Daoy (cell line): ENCODE data around the gene MAEA. TPM values are rescaled to one million over a fixed set of nuclear protein-coding genes. Genes with fewer than 3 reads are reported as not detected.
A peak's percentile ranks its signal among the peaks of the same experiment; 100 is the strongest.
"Not testable (repeated sequence)": the region's sequence is repeated elsewhere in the genome, so short reads cannot be mapped to it uniquely, and the experiment has no call there.

Source experiments
- DNase-seq: peaks from one replicate; pipeline ENCODE4 v3.0.0-alpha.2; 2015; ENCODE audit warnings: low read depth
- total RNA-seq: library from RNA; depleted of rRNA; stranded (reverse); fragments of >200 nt; shearing (Covaris generic); gene quantifications from 2 replicates; pipeline ENCODE4 v1.2.3, GENCODE V29; 2014

The MAEA gene
- total RNA-seq, 1 experiment from 2014 or later: 68.7 TPM

DNA sequence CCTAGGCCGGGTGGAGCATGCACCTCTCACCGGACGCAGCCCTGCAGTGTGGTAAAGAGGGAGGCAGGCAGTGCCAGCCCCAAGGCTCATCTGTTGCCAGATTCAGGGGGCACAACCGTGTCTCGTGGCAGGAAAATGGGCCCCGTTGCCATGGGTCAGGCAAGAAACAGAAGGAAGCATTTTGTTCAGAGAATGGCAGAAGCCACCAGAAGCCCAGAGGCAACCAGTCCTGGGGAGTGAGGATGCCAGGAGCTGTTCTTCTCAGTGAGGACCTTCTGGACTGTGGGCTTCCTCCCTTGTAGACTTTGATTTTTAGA lies 44.8 kb downstream of the MAEA start:
- no peak for DNase-seq

DNA sequence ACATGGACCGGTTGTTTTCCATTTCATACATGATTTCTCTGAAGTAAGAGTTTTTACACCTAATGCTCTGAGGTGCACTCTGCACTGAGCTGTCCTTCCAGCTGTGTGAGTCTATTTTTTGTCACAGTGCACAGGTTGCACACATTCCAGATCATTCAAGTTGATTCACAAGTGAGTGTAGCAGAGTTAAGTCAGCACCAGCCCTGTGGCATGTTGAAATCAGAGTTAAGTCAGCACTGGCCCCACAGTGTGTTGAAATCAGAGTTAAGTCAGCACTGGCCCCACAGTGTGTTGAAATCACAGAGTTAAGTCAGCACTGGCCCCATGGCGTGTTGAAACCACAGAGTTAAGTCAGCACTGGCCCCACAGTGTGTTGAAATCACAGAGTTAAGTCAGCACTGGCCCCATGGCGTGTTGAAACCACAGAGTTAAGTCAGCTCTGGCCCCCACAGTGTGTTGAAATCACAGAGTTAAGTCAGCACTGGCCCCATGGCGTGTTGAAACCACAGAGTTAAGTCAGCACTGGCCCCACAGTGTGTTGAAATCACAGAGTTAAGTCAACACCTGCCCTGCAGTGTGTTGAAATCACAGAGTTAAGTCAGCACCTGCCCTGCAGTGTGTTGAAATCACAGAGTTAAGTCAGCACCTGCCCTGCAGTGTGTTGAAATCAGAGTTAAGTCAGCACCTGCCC lies 45.6 kb downstream of the MAEA start:
- not testable (repeated sequence) for DNase-seq

DNA sequence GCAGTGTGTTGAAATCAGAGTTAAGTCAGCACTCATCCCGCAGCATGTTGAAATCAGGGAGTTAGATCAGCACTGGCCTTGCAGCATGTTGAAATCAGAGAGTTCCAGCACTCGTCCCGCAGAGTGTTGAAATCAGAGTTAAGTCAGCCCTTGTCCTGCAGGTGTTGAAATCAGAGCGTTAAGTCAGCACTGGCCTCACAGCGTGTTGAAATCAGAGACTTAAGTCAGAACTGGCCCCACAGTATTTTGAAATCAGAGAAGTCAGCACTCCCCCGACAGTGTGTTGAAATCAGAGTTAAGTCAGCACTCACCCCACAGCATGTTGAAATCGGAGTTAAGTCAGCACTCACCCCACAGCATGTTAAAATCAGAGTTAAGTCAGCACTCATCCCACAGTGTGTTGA lies 46.4 kb downstream of the MAEA start:
- no peak for DNase-seq

DNA sequence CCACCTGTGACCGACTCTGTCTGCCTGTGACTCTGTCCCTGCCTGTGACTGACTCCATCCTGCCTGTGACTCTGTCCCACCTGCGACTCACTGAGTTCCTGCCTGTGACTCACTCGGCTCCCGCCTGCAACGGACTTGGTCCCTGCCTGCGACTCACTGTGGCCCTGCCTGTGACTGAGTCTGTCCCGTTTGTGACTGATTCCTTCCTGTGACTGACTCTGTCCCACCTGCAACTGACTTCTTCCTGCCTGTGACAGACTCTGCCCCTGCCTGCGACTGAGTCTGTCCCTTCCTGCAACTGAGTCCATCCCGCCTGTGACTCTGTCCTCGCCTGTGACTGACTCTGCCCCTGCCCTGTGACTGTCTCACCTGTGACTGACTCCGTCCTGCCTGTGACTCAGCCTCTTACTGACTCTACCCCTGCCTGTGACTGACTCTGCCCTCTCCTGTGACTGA lies 47.7 kb downstream of the MAEA start:
- no peak for DNase-seq

DNA sequence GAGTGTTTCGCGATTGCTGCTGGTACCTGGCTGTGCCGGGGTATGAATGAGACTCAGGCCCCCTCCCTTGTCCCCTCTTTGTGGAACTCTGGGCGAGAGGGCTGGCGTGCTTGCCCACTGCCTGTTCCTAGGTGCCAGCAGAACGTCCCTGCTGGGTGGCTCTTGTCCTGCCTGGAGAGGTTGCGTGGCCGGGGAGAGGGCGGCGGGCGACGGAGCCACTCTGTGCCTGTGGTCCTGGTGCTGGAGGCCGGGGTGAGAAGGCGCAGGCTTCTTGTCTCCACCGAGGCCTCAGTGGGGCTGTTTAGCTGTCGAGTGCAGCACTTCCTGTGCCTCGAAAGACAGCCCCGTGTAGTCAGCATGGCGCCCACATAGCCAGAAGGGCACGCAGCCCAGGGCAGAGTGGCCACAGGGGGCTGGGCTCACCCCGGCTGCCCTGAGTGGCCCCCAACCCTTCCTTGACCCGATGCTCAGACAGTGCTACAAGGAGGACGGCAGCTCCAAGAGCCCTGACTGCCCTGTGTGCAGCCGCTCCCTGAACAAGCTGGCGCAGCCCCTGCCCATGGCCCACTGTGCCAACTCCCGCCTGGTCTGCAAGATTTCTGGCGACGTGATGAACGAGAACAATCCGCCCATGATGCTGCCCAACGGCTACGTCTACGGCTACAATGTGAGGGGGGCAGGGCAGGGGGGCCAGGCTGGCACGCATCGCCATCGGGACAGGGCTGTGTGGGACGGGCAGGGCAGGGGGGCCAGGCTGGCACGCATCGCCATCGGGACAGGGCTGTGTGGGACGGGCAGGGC lies 48.5 kb downstream of the MAEA start:
- no peak for DNase-seq

DNA sequence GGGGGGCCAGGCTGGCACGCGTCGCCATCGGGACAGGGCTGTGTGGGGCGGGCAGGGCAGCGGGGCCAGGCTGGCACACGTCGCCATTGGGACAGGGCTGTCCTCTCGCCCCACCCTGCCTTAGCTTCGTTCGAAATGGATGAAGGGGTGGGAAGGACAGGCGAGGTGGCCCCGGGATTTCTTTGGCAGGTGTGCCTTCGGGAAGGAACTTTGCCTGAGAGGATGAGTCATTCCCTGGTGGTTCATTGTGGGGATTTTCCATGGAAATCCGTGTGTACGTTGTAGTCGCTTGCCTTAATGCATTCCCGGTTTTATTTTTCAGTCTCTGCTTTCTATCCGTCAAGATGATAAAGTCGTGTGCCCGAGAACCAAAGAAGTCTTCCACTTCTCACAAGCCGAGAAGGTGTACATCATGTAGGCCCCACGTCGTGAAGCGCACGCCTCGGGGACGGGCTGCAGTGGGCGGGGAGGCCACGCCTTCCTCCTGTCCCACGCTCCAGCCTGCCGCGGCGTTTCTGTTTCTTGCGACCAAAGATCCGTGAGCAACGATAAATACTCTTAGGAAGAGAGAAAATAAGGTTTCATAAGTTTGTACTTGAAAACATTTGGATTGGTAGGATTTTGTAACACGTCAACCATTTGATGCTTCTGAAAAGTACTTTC lies 49.2 kb downstream of the MAEA start:
- DNase-seq: no peak

DNA sequence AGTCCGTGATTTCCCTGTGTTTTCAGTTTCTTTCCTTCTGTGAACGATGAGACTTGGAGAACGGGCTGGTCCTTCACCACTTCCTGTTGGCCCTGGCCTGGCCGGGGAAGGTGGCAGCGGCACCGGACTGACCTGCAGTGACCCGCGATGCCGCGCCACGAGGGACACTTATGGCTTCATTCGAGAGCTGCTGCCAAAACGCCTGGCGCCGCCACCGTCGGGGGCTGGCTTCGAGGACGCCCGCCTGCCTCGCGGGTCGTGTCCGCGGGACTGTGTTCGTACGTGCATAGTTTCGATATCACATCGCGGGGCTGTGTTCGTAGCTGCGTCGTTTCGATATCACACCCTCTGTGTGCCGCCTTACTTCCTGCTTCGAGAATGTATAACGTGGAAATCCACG lies 49.8 kb downstream of the MAEA start:
- DNase-seq: no peak

DNA sequence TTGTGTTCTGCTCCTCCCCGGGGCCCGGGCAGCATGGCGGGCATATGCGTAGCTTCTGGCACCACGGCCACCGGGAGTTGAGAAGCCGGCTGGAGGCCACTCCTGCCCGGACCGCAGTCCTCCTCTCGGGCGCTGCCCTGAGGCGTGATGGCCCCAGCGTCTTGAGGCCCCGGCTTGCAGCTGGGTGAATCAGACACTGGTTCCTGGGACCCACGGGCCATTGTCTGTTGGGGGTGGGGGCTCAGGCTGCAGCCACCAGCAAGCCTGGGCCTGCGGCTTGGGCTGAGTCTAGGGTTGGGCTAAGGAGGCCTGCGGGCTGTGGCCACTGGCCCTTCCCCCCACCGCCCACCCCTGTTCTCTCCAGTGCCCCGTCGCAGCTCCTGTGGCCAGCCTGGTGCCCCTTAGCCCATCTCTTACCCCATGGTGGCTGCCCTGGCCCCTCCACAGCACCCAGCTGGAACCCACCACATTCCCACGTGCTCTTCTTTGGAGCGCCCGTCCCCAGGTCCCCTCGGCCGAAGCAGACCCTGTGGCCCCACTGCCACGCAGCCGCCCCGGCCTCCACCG lies 50.6 kb downstream of the MAEA start:
- no peak for DNase-seq

DNA sequence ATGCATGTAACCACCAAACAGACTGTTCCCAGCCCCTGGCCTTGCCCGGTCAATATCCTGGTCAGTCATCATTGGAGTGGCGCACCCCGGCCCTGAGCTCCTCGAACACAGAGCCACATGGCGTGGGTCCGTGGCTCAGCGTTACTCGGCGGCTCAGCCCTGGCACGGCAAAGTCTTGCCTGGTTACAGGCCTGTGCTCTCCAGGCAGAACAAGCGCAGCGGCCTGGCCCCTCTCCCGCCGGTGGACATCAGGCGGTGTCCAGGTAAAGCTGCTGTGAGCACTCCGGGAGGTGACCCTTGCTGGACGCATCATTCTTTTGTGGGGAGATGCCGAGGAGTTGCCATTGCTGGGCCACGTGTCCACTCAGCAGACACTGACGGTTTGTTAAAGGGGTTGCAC lies 51.2 kb downstream of the MAEA start:
- no peak for DNase-seq

DNA sequence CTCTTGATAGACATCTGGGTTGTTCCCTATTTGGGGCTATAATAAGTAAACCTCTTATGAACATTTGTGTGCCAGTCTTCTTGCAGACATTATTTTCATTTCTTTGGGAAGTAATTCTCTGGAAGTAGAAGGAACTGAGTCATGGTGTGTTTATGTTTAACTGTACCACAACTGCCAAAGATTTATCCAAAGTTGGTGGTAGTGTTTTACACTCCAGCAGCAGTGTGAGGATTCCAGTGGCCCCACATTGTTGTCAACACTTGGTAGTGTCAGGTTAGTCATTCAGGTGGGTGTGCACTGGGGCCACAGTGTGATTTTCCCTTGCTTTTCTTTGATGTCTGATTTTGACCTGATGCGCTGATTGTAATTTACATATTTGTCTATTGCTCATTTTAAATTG lies 52.3 kb downstream of the MAEA start:
- DNase-seq: no peak

DNA sequence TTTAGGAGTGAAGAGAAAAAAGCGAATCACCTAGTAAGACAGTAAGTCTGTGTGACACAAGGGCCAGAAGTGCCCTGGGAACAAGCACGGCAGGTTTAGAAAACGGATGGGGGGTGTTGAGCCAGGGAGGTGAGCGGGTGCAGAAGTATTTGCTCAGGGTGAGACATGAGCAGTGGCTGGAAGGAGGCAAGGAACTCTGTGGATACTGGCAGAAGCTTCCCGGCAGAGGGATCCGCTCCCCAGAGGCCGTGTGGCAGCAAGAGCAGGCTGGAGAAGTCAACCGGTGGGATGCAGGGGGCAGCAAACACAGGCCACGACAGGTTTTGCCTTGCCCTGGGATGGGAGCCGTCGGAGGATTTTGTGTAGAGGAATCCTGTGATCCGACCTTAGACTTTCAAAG lies 55.0 kb downstream of the MAEA start:
- no peak for DNase-seq

DNA sequence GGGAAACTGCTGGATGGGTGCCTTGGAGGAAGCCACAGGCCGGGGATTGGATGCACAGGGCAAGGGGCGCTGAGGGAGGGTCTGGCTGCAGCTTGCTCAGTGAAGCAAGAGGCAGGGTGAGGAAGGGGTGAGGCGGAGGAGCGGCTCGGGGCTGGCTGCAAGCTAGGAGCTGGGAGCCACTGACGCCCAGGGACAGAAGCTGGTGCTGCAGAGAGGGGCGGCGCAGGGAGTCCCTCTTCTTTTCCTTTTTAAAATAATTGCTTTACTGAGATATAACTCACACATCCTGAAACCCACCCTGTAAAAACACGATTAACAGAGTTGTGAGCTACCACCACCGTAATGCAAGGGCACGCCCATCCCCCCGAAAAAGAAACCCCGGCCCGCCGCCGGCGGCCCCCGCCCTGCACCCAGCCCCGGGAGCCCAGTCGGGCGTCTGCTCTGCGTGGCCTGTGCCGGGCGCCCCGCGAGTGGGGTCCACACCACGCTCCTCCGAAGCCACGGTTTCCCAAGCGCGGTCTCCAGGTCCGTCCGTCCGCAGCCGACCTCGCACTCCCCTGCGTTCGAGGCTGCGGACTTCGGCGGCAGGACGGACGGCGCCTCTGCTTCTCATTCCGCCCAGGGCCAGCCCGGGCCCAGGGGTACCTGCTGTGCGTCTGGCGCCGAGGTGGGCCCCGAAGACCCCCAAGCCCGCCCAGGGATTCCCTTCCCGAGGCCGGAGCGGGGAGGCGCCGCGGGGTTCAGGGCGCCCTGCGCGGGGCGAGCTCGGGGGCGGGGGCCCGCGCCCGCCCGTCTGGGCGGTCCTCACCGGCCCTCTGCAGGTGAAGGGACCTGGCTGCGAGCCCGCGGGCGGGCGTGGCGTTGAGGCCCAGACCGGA lies 56.5 kb downstream of the MAEA start:
- DNase-seq: peak; percentile 59

DNA sequence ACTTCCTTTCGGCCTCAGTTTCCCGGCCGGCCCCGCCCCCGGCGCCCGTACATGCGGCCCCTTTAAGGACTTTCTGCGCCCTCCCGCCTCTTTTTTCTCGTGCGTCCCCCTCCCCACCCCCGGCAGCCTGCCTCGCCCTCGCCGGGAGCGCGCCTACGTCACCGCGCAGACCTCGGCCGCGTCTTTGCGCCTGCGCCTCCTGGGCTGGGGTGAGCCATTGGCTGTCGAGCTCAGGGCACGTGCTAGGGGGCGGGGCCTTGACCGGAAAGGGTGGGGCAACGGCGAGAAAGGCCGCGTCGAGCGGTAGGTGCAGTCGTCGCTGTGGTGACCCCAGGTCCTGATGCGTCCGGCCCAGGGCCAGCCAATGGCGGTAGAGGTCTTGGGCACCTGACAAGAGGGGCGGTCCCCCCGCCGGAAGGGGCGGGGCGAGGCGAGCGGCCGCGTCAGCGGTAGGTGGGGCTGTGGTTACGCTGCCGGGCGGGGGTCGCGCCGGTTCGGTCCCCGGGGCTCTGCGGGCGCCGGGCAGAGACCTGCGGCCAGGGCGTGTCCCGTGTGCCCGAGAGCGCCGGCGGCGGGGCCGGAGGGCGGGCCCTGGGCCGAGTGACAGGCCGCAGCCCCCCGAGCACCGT lies 57.2 kb downstream of the MAEA start, which contains the start of gene UVSSA:
TSS of gene UVSSA (plus strand) at position 428 of the 629 bp plus-strand sequence. CDS start 884 bp downstream, outside the sequence.
- peak; percentile 100 for DNase-seq

DNA sequence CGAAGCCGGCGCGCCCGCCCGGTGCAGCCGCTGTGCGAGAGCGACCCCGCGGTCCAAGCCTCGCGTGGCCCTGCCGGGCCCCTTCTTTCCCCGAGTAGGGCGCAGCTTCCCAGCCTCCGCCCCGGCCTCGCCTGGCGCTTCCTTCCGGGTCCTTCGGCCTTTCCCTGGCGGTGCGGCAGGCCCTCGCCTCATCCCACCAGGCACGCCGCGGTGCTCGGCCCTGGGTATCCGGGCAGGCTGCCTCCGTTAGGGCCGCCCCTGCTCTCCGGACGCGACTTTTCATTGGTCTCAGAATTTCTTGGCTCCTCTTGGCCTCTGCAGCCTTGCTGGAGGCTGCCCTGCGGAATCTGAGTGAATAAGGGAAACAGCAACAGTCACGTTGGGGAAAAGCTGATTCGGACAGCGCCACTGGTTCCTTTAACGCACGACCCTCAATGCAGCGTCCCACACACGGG lies 57.7 kb downstream of the MAEA start:
- DNase-seq: peak; percentile 80

DNA sequence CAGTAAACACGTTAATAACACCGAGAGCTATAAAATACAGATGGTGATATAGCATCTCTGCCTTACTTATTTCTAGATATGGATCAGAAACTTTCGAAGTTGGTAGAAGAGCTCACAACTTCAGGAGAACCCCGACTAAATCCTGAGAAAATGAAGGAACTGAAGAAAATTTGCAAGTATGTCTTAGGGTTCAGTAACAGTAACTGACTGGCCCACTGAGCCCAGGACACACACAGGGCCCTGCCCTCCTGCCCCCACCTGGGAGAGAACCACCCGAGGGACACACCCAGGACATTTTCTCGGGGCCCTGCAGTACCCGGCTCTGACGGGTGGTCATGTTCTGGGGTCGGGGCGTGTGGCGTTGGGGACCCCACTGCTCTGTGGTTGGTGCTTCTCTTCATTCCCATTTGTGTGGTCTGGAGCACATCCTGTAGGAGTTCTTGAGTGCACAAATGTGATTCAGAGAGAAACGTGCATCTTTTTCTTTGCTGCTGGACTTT lies 58.4 kb downstream of the MAEA start:
- no peak for DNase-seq

DNA sequence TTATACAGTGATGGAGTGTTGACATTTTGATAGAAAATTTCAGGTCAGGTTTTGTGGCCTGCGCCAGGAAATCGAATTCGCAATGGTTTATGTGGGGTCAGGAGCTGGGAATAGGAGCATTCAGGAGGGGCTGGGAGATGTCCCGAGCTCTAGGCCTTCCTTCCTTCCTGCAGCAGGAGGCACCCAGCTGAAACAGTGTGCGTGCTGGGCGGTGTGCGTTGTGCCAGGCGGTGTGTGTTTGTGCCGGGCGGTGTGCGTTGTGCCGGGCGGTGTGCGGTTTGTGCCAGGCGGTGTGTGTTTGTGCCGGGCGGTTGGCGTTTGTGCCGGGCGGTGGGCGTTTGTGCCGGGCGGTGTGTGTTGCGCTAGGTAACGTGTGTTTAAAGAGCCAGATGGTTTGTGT lies 59.1 kb downstream of the MAEA start:
- DNase-seq: no peak

DNA sequence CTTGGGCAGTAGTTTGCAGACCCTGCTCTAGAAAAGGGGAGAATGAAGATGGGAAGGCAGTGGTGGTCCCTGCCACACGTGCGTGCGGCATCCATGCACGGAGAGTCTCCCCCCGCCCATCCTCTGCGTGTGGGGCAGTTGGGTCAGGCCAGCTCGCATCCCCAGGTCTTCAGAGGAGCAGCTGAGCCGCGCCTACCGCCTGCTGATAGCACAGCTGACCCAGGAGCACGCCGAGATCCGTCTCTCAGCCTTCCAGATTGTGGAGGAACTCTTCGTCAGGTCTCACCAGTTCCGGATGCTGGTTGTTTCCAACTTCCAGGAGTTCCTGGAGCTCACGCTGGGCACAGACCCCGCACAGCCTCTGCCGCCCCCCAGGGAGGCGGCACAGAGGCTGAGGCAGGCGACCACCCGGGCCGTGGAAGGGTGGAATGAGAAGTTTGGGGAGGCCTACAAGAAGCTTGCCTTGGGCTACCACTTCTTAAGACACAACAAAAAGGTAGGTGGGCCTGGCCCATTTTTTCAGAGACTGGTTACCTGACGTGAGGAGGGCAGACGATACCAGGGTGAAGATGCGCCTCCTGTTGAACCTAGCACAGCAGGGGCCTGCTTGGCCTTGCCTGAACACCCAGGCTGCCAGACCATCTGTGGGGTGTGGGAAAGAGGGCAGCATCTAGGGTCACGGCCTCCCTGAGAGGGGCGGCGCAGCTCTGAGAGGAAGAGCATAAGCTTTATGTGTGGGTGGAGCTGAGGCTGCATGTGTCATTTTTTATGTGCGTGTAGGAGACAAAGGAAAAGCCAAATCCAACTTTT lies 59.9 kb downstream of the MAEA start:
- no peak for DNase-seq

DNA sequence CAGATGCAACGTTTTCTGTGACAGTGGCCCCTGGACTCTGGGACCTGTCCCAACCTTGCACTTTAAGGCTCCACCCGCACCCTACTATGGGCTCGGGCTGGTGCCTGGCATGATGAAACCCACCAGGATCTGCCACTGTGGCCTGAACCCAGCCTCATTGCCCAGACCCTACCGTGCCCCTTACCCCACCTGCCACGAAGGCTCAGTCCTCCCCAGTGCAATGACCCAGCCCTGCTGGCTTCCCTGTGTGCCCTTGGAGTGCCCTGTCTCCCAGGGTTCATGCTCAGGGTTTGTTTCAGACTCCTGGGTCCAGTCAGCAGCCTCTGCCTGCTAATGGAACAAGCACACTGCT lies 60.5 kb downstream of the MAEA start:
- DNase-seq: no peak

DNA sequence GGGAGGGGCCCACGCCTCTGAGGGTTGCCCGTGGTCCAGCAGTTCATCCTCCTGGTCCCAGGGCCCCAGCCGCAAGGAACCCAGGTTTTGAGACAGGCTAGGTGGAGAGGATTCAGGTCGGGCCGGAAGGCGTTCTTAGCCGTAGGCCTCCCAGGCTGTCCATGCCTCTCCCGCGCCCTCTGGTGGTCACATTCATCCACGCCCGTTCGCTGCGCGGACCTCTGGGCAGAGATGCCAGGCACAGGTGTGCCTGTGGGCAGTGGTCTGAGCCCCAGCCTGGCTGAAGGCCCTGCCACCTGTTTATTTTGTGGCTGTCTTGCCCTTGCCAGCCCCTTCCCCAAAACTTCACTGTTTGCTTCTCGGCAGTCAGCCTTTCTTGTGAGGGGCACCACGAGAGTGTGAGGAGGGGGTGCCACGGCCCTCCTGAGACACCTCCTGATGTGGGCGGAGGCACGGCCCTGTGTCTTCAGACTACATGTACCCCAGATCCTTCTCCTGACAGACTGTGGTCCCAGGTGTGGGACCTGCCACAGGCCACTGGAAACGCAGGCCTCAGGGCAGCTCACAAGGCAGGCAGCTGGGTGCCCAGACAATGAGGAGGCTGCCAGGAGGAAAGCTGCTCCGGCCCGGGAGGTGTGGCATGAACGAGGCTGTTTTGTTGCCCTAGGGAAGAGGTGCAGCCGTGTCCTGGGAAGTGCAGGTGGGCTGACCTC lies 62.3 kb downstream of the MAEA start:
- DNase-seq: peak; percentile 81
